Measurements from ENCODE around the gene IPPK. TPM values are rescaled to one million over a fixed set of nuclear protein-coding genes. Genes with fewer than 3 reads are reported as not detected.
A peak's percentile ranks its signal among the peaks of the same experiment; 100 is the strongest.

The IPPK gene
- total and polyA plus RNA-seq, 2 of the 8 experiments (the other 6 are each of a cell fraction or from before 2014, with no cell fraction given): 10.5 to 13.6 TPM

DNA sequence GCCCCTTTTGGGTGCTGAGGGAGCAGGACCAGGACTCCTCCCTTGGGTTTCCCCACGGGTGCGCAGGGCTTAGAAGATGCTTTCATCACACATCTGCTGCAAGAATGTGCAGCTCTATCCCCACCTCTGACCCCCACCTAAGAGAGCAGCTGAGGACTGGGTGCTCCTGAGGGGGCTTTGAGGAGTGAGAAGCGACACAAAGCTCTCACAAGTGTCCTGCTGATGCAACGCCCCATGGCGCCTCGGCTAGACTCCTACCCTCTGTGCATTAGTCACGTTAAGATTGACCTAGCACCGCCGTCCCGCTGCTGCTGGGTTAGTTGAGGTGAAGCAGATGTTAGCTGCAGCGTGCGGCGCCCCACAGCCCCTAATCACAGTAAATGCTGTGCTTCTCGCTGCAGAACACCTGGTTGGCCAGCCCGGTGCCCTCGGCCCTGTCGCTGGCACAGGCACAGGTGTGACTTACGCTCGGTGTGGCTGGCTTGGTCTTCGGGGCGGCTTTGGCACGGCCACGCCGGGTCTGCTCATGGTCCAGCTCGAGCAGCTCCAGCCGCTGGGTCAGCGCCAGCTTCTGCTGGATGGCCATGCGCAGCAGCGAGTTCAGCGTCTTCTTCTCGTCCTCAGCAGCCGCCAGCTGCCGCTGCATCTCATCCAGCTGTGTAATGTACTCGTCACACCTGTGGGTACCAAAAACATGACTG, 45.0 kb upstream of the IPPK start:
- DNase-seq (ENCODE audit: low read depth in 1 of 2, low spot score in 2 of 2): peak in 1 of 2 experiments; percentile 36
- no peak for TF ChIP-seq RNF2 (IDR thresholded peaks at IDR 0.05; ENCODE audit: borderline replicate concordance, low read depth, low read length, missing control alignments, poor library complexity, severe bottlenecking)
- TF ChIP-seq YY1 (IDR thresholded peaks at IDR 0.05; ENCODE audit: low read depth, low read length): no peak
- no peak for TF ChIP-seq HDAC2 (IDR thresholded peaks at IDR 0.05; ENCODE audit: borderline replicate concordance in 1 of 2, low read depth in 2 of 2, low read length in 2 of 2)
- no peak for TF ChIP-seq KDM4A (IDR thresholded peaks at IDR 0.05; ENCODE audit: low read depth, low read length, severe bottlenecking)
- no peak for TF ChIP-seq POLR2AphosphoS5 (IDR thresholded peaks at IDR 0.05; ENCODE audit: low read depth, low read length)
- TF ChIP-seq, protein P1, sequence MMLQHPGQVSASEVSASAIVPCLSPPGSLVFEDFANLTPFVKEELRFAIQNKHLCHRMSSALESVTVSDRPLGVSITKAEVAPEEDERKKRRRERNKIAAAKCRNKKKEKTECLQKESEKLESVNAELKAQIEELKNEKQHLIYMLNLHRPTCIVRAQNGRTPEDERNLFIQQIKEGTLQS (IDR thresholded peaks at IDR 0.05; ENCODE audit: insufficient read depth, low read depth, low read length): no peak
- TF ChIP-seq JUND (IDR thresholded peaks at IDR 0.05; ENCODE audit: low read length): no peak
- TF ChIP-seq CBX8 (IDR thresholded peaks at IDR 0.05; ENCODE audit: borderline replicate concordance, low read depth, low read length): no peak
- TF ChIP-seq, protein P2, sequence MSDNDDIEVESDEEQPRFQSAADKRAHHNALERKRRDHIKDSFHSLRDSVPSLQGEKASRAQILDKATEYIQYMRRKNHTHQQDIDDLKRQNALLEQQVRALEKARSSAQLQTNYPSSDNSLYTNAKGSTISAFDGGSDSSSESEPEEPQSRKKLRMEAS (IDR thresholded peaks at IDR 0.05): no peak
- TF ChIP-seq ASH2L (IDR thresholded peaks at IDR 0.05; ENCODE audit: low read length): no peak
- TF ChIP-seq TAF7 (optimal IDR thresholded peaks at IDR 0.05; ENCODE audit: borderline replicate concordance, low read depth, low read length): no peak

More for the DNA sequence above, 45.0 kb upstream of the IPPK start:
- Histone ChIP-seq H3K56ac (replicated peaks; ENCODE audit: insufficient read length, low read depth, low read length) (no peak overlapping the region), H4K91ac (replicated peaks; ENCODE audit: insufficient read length, low read length) (no peak overlapping the region), H2BK15ac (ENCODE audit: low read length) (no peak overlapping the region), H3K4me2 (ENCODE audit: insufficient read depth in 1 of 2, low read depth in 2 of 2, low read length in 2 of 2) (no peak overlapping the region), H2AK5ac (ENCODE audit: low read depth, low read length) (no peak overlapping the region), H4K20me1 (replicated peaks in 1 of 2; ENCODE audit: control insufficient read depth in 1 of 2, insufficient read depth in 2 of 2, low read length in 2 of 2) (peaks cover 4 to 15% of the 10 kb centered on the region in 2 experiments), H4K8ac (ENCODE audit: extremely low read depth, insufficient read depth, low read length) (no peak overlapping the region), H3K27me3 (replicated peaks in 1 of 4; ENCODE audit: control insufficient read depth in 3 of 4, extremely low read depth in 1 of 4, insufficient read depth in 3 of 4, low read length in 3 of 4) (no peaks in the 10 kb centered on the region), H2BK5ac (ENCODE audit: low read depth, low read length) (no peak overlapping the region), H3K4ac (replicated peaks; ENCODE audit: insufficient read length, low read depth, low read length) (no peak overlapping the region), H3K14ac (ENCODE audit: insufficient read length) (no peak overlapping the region), H3K18ac (ENCODE audit: extremely low read depth, low read length) (no peak overlapping the region), H3K79me1 (ENCODE audit: low read depth, low read length) (no peaks in the 10 kb centered on the region), H2BK120ac (replicated peaks; ENCODE audit: low read depth, low read length) (no peak overlapping the region), H2AFZ (ENCODE audit: low read length) (no peak overlapping the region), H3K79me2 (ENCODE audit: control insufficient read depth in 1 of 2, insufficient read depth in 2 of 2, low read length in 2 of 2) (no peaks in the 10 kb centered on the region), H3K9ac (replicated peaks in 1 of 4; ENCODE audit: extremely low read depth in 1 of 4, low read depth in 3 of 4, low read length in 3 of 4) (no peak overlapping the region), H3K4me1 (replicated peaks in 1 of 4; ENCODE audit: control insufficient read depth in 3 of 4, insufficient read depth in 4 of 4, low read length in 3 of 4) (no peaks in the 10 kb centered on the region), H3K4me3 (ENCODE audit: extremely low read depth in 1 of 4, insufficient read depth in 2 of 4, low read depth in 3 of 4, low read length in 4 of 4) (no peak overlapping the region), H3K23ac (ENCODE audit: insufficient read length) (no peak overlapping the region), H3K27ac (ENCODE audit: low read depth, low read length) (no peak overlapping the region), H3K36me3 (ENCODE audit: control insufficient read depth in 2 of 4, insufficient read depth in 4 of 4, low read length in 3 of 4) (peaks cover 22 to 42% (median 38%) of the 10 kb centered on the region in 4 experiments), H2BK20ac (ENCODE audit: low read length) (no peak overlapping the region), H3K9me3 (ENCODE audit: insufficient read depth in 2 of 2, low read depth in 1 of 2, low read length in 1 of 2) (no peaks in the 10 kb centered on the region), H2BK12ac (ENCODE audit: low read depth, low read length) (no peak overlapping the region), H4K5ac (ENCODE audit: insufficient read length, low read depth, low read length) (no peak overlapping the region), H3K23me2 (ENCODE audit: low read depth, low read length) (no peaks in the 10 kb centered on the region)
- ChIA-PET POLR2A (ENCODE audit: partially characterized antibody) (no interaction called here), CTCF (ENCODE audit: partially characterized antibody) (interaction anchor here (0.6 to 11.9 kb wide), 13 partner anchors 9 to 212 kb away, joined by 3 to 236 read pairs (median 6); partner anchors contain the start of gene IPPK)
- no peak for FAIRE-seq
- WGBS, 2 experiments (ENCODE audit: extremely low coverage in 1 of 2, insufficient coverage in 1 of 2, insufficient read length in 1 of 2, insufficient replicate concordance in 2 of 2, low coverage in 1 of 2, low lambda C conversion rate in 2 of 2, missing lambda C conversion rate in 1 of 2): 97% methylated on average over 34 of the region's 34 CpGs; no CpG with 5 or more reads in 1 of the 2 experiments

Measured in H1 (cell line).